CD4-positive, alpha-beta T cell treated with Interleukin-2 at 100 ng/mL for 4 hours (primary cell): ENCODE results near the gene TMEM175.

ENCODE experiments used
- DNase-seq: peaks from one replicate; pipeline ENCODE4 v3.0.0-alpha.2; 2020; ENCODE audit warnings: low spot score

Gene TMEM175

DNA sequence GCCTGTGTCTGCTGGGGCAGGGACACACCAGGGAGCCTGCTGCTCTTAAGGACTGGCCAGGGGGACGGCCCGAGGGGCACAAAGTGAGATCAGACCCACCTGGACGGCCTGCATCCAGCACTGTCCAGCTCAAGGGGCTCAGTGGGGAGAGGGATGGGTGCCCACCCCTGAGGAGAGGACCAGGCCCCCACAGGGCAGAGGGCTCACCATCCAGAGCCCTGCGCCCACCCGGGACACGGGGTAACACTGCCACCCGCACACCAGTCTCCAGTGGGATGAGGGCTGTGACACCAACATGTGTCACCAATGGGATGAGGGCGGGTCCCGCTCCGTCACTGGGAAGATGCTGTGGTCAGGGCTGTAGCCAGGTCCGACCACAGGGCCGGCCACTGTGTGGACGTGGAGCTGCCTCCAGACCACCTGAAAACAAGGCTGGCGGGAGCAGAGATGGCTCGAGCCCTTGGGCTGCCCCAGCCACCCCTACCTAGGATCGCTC, 27.9 kb downstream of the TMEM175 start:
- no peak for DNase-seq

DNA sequence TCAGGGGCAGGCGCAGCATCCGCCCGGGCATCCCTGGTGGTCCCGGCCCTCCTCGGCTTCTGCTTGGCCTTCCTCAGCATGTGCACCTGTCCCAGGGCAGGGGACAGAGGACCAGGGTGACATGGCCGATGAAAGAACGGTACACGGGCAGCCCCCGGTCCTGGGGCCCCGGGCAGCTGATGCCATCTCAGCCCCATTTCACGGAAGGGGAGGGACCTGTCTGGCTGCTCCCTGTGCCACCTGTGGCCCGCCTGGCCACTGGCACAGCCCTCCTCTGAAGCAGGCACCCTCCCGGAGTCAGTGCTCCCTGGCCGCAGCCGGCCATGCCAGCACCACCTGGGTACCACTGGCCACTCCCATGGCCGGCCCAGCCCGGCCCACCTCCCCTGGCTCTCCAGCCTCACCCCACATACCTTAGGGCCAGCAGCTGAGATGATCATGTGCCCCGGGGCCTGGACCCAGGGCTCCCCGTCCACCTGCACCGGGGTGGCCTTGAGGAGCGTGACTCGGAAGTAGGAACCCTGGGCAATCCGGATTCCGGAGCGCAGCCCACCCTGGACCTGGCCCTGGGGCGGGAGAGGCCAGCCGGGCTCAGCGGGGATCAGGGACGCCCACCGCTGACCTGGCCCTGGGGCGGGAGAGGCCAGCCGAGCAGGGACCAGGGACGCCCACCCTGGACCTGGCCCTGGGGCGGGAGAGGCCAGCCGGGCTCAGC, 28.5 kb downstream of the TMEM175 start:
- no peak for DNase-seq

DNA sequence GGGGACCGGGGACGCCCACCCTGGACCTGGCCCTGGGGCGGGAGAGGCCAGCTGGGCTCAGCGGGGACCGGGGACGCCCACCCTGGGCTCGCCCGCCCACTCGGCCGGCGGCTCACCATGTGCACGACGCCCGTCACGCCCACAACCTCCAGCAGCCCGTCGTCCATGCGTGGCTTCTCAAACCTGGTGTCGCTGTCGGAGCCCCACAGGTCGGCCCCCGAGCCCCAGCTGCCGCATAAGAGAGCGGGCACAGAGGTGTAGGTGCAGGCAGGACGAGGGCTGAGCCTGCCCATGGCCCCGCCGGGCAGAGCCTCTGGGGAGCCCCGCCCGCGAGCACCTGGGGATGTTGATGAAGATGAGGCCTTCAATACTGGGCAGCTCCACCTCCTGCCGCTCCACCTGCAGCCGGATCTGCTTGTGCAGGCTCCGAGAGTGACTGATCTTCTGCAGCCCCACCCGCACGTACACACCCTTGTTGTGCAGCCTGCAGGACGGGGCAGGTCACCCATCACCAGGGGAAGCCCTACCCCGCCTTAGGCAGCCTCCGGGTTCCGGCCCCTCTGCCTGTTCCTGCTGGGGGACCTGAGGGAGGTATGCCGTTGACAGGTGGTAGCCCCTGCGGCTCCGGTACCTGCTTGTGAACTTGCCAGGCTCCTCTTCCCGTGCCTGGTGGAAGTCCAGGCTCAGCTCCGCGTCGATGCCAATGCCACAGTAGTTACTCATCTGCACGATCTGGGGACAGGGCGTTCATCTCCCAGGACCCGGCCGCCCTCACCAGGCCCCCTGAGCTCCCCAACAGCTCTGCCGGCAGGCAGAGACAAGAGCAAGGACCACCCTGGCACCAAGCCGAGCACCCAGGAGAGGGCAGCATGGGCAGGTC, 29.3 kb downstream of the TMEM175 start:
- no peak for DNase-seq

DNA sequence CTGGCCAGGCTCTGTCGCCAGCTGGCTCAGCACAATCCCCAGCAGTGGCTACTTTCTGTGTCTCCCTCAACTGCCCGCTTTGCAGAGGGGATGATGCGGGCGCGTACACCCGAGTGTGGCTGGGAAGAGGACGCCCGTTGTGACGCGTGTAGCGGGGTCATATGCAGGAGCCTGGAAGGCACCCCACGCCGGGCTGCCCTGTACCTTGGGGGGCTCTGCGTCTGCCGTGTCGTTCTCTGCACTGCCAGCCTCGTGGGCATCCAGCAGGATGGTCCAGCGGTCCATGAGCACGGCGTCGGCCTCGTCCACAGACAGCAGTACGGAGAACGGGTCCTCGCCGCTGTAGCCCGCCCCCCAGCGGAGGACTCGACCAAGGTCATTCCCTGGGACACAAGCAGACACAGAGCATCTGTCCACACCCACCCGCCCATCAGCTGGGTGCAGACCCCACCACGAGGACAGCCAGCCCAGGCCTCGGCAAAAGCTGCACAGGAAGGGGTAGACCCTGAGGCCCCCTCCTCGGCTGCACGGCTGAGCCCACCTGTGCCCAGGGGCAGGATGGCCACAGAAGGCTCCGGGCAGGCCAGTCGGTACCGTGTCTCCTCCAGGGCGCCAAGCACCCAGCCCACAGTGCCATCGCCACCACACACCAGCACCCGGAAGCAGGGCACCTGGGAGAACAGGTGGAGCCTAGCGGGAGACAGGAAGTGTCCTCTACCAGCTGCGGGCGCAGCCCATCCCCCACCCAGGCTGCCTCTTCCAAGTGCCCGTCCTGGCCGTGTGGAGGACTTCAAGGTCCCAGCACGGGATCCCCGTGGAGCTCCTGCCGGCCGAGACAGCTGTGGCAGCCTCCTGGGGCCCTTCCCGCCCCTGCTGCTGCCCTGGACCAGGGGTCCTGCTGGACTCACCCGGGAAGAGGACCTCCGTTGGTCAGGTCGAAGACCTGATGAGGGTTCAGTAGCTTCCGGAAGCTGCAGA, 30.3 kb downstream of the TMEM175 start:
- DNase-seq: no peak

DNA sequence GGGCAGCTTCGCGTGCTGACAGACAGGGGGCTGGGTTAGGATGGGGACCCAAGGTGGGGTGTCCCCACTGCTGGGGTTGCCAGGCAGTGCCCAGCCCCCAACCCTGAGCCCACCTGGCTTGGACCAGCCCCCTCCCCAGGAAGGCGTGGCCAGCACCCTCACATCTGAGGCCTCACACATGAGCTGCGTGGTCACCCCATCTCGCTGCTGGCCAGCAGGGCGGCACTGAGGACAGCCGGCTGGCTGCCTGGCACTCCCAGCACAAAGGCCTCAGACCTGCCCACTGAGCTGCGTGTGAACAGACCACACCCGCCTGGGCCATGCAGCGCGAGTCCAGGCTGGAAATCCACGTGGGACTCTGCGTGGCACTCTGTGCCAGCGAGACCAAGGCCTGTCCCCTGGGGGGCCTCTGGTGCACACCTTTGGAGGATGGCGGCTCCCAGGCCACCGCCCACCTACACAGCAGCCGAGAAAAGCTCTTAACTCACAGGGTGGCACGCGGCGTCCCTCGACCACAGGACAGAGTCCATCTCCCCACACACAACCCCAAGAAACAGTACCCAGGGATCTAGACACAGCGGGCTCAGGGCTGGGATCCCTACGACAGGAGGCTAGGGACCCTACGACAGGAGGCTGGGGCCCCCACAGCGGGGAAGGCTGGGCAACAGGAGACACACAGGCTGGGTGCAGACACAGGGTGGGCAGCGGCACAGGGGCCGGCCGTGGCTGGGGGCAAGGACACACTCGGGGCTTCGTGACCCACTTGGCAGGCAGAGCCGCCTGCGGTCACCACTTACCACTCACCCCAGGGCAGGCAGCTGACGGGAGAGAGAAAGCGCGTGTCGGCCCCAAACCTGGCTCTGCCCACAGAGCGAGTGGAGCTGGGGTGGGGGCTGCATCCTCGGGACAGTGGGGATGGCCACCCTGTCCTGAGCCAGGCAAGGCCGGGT, 31.3 kb downstream of the TMEM175 start:
- DNase-seq: no peak

DNA sequence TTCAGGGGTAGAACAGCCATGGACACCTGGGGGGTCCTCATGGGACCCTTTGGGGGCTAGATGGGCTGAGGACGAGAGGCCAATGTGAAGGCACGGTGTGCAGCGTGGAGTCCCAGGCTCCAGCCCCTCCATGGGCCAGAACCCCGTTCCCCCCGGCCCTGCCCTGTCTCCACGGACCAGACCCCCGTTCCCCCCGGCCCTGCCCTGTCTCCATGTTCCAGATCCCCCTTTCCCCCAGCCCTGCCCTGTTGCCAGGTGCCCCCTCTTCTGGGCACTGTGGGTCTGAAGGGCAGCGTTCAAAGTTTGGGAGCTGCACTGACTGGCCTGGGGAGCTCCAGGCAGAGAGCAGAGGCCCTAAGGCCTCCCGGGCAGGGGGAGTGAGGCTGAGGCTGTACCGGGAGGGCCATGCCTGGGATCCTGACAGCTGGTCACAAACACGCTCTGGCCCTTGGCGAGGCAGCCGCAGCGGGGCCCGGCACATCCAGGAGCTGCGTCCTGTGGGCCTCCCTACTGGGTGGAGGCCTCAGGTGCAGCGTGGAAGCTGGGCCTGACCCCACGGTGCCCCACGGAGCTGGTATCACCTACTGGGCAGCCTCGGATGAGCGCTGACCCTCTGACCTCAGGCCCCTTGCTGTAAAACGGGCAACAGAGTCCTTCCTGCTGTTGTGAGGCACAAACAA, 32.2 kb downstream of the TMEM175 start:
- DNase-seq: no peak

DNA sequence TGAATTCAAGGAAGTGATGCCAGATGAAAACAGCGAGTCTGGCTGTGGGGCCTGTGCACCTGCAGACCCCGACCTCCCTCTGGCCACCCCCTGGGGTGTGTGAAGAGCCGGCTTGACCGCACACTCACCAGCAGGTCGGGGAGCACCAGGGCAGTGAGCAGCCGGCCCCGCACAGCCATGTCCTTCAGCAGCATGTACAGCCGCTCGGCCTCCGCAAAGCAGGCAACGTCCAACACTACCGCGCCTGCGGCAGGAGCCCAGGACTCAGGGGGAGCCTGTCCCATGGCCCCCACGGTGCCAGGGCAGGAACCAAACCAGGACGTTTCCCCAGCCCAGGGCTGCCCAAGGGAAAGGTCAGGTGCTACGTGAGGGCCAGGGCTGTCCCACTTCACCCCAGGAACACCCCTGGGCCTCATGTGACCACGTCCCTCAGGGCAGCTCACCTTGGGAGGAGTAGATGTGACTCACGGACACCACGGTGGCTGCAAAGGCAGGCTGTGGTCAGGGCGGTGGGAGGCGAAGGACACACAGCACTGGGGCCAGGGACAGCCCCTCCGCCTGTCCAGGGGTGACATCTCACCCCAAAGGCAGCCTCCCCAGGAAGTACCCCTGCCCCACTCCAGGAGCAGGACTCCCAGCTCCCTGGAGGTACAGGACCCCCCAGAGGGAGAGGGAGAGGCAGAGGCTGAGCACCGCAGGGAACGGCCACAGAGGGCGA, 32.9 kb downstream of the TMEM175 start:
- DNase-seq: no peak

GRCh38 chr4:965766-966134, 33.5 kb downstream of the TMEM175 start:
- no peak for DNase-seq

DNA sequence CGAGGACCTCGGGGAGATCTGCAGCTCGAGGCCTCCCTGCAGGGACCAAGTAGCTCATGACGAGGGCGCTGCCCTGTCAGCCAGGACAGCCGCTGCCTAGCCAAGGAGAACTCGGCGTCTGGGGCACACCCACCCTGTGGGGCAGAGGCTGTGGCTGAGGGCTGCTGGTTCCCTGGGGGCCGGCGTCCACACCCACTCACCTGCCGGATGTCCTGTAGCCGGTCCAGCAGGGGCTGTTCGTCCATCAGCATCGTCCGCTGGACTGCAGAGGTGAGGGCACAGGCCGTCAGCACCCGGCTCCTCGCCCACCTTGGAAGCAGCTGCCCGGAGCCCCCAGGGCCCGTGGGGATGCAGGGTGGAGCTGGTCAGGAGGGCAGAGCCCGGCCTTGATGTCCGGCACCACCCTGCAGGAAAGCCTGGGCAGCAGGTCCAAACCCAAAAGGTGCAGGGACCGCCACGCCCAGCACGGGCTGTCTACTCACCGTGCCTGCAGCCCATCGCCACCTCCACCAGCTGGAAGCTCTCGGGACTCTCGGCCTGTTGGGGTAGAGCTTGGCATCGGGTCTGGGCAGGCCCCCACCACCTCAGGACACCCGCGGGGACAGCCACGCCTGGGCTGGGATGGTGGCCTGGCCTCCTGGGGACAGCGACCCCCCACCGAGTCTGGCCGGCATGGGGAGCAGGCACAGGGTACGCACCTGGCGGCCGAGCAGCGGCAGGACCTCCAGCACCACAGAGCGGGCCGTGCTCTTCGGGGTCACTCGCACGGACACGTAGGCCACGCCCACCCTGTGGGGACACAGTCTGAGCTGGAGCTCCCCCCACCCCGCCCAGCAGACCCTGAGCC, 34.2 kb downstream of the TMEM175 start:
- DNase-seq: no peak

DNA sequence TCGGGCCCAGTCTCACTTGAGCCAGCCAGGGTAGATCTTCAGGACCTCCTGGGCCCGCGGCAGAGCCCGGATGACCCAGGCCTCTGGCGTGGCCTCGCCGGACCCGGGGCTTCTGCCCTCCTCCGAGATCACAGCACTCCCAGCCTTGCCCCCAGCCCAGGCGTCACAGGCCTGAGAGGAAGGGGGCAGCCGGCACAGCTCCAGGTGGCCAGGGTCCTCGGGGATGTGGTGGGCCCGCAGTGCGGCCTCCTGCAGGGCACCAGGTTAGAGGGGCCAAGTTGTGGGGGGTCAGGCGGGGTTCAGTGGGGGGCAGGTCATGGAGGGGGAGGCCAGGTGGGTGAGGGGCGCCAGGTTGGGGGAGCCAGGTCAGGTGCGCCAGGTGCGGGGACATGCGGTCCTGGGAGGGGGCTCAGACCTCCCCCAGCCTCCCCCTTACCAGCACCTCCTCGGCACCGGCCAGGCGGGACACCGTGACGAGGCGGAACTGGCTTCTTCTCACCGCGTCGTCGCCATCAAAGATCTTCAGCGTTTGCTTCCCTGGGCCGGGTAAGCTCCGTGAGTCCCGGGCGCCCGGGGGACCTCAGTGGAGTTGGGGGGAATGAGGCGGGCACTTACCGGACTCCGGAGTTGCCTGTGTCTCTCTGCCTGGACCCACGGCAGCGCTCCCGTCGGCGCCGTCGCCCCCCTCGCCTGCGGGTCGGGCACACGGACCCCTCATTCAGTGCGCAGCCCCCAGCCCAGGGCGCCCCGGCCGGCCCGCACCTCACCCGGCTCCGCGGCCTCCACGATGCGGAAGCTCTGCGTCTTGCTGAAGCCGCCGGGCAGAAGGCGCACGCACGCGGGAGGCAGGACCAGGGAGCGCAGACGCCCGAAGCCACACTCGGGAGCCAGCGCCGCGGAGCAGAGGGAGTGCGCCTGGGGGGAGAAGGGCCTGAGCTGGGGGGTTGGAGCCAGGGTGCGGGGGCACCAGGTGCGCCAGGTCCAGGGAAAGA, 35.1 kb downstream of the TMEM175 start:
- no peak for DNase-seq

GRCh38 chr4:968221-968620, 36.0 kb downstream of the TMEM175 start:
- no peak for DNase-seq

DNA sequence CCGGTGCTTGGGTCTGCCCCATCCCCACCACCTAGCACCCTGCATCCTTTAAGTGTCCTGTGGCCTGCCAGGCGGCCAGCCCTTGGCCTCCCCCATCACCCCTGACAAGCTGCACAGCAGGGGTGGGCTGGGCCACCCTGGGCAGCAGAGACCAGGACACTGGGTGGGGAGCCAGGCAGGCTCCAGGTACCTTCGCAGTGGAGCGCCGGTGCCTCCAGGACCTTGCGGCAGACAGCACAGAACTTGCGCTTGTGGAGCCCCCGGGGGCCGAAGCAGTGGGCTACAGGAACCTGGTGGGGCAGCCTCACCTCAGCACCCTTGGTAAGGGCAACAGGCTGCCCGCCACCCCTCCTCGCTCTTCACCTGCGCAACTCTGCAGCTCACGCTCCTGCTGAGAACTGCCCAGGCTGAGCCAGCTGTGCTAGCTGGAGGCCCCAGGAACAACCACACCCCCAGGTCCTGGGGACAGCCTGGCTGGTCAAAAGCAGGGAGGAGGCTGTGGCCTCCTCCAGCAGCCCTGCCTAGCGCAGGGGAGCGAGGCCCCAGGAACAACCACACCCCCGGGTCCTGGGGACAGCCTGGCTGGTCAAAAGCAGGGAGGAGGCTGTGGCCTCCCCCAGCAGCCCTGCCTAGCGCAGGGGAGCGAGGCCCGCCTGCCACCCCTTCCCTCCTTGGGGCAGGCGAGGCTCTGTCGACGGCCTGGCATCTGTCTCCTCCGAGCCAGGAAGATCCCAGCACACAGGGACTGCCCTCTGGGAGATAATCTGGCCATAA, 36.5 kb downstream of the TMEM175 start:
- DNase-seq: no peak

DNA sequence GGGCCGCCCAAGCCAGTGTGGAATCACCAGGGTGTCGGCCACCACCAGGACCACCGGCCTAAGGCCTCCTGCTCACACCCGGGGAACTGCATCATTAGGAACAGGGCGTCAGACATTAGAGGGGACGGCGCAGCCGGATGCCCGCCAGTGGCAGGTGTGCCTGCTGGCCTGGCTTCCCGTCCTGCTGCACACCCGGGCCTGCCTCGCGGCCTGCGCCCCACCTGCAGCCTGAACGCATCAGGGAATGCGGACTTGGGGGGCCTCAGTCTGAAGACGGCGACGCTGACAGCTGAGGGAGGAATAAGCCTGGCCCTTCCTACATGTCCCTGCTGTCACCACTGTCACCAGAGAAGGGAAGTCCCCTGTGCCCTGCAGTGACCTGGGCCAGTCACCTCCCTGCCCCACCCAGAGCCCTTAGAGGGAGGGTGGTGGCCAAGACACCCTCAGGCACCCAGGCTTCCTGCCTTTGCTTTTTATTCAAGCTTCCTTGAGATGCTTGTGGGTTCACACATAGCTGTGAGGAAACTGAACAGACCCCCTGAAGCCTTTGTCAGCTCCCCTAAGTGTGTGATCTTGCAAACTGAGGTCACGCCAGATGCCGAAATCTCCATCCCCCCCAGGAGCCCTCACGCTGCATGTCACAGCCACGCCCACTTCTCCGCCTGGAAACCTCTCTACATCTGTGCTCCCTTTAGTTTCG, 37.9 kb downstream of the TMEM175 start:
- DNase-seq: peak; percentile 62

GRCh38 chr4:970854-971520, 38.7 kb downstream of the TMEM175 start:
- DNase-seq: no peak

GRCh38 chr4:971666-972500, 39.6 kb downstream of the TMEM175 start:
- DNase-seq: no peak
